GM12873 (cell line): ENCODE data around the gene GPHA2.

Source experiments
- CTCF ChIP-seq: IDR thresholded peaks from 2 replicates; pipeline ENCODE4 v1.5.1; 2012; ENCODE audit warnings: low read depth, mild to moderate bottlenecking, moderate library complexity, low read length, control low read depth; ENCODE audit not compliant: insufficient read depth; ENCODE audit errors: missing control alignments

GPHA2 gene

GRCh38 chr11:64934682-64935358 lies 873 bp downstream of the GPHA2 start:
- TF ChIP-seq CTCF = no peak

GRCh38 chr11:64933935-64934681 lies 1.6 kb downstream of the GPHA2 start:
- TF ChIP-seq CTCF = no peak

GRCh38 chr11:64933213-64933934 lies 2.3 kb downstream of the GPHA2 start:
- TF ChIP-seq CTCF = no peak

- no peak for TF ChIP-seq CTCF
Observed at GRCh38 chr11:64932324-64932723, 3.4 kb downstream of the GPHA2 start.

- no peak for TF ChIP-seq CTCF
Observed at GRCh38 chr11:64931290-64931689, 4.4 kb downstream of the GPHA2 start.

- no peak for TF ChIP-seq CTCF
Observed at GRCh38 chr11:64930340-64930739, 5.4 kb downstream of the GPHA2 start.

GRCh38 chr11:64929625-64930024 lies 6.1 kb downstream of the GPHA2 start:
- TF ChIP-seq CTCF = no peak
